T-helper 2 cell (primary cell): Measurements from ENCODE around the gene USH1C.

Source experiments
- DNase-seq, 5 experiments: peaks; one replicate each; pipeline versions ENCODE4 v3.0.0 to v3.0.0-alpha.2; 2012 to 2022

USH1C gene

GRCh38 chr11:17498058-17498457, 46.2 kb downstream of the USH1C start:
- no peak for DNase-seq

DNA sequence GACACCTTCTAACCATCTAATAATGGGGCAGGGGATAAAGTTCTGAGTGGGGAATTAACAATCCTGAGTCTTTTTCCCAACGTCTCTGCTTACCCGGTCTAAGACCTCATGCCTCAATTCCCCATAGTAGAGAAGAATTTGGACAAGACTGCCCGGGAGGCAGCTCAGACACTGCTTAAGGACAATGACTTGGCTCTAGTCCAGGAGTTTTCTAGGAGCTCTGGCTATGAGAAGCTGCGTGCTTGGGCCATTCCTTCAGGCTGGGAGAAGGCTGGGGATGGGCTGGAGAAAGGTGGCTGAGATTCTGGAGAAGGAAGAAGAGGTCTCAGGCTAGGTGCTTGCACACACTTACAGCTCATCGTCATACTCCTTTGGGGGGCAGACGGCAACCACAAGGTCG, 47.8 kb downstream of the USH1C start:
- no peak for DNase-seq

GRCh38 chr11:17494019-17494418, 50.2 kb downstream of the USH1C start:
- DNase-seq: no peak

GRCh38 chr11:17490938-17491337, 53.3 kb downstream of the USH1C start:
- no peak for DNase-seq

- DNase-seq: no peak
These were observed 54.0 kb downstream of the USH1C start for GRCh38 chr11:17490232-17490631.

- no peak for DNase-seq
These were observed 54.5 kb downstream of the USH1C start for GRCh38 chr11:17489751-17490150.

GRCh38 chr11:17488563-17488962, 55.7 kb downstream of the USH1C start:
- DNase-seq: no peak

- DNase-seq: no peak
These were observed 57.6 kb downstream of the USH1C start for GRCh38 chr11:17486646-17487045.

- no peak for DNase-seq
These were observed 60.7 kb downstream of the USH1C start for GRCh38 chr11:17483505-17483904.

- no peak for DNase-seq
These were observed 62.3 kb downstream of the USH1C start for GRCh38 chr11:17481905-17482304.

DNA sequence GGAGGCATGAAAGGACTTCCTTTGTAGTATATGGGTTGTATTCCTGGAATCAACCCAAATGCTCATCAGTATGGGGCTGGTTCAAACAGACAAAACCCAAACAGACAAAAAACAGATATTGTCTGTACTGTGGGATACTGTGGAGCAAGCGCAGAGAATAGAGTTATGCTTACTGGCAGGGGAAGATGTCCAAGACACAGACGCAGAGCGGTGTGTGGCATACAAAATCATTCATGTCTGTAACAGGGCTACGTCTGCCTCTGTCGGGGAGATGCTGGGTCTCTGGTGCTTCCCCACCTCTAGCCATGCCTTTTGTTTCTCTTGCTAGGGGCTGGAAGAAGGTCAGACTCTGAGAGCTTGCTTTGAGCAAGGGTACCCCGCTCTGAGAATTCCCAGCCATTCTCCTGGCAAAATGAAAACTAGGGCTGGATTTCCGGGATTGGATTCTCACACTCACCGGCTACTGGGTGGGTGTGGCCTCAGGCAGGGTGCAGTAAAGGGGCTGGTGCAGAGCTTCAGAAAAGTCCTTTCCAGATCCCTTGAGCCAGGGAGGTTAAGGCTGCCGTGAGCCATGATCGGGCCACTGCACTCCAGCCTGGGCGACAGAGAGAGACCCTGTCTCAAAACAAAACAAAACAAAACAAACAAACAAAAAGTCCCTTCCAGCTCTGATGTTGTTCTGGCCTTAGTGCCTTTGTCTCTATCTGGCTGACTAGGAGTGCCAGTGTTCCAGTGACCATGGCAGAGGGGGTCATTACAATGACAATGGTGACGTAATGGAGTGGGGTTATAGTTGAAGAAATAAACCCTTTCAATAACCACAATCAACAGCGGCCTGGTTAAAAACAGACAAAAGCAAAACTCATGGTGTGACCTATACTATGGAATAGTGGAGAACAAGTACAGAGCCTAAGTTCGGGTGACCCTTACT, 64.7 kb downstream of the USH1C start:
- no peak for DNase-seq

DNA sequence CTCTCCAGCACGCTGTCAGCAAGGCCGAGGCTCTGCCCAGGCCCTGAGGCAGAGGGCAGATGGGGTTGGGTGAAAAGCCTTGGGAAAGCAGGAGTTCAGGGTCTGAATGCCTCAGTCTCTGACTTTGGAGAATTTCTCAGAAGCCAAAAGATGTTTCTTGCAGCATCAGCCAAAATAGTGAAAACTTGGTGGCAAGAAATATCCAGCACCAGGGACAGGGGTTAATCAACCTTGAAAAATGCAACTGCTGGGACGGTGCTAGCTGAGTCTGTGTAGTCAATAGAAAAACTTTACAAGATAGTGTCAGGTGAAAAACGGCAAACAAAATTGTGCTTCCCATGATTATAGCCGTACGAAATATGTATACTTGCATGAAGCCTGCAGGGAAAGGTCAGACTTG, 66.1 kb downstream of the USH1C start:
- DNase-seq: no peak

DNA sequence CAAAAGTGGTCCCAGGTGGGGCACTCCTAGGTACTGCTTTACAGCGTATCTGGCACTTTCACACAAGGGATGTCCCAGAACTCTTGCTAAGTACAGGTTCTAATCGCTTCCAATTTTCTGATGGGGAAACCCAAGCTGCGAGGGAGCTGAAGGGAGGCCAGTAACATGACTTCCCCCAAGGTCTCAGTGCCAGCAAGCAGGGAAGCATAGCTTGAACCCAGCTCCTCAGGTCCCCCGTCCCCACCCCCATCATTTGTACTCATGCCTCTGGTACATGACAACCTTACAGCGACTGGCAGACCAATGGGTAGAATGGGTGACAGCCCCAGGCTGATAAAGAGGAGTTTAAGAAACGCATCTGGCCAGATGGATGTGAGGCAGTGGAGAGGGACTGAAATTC, 66.9 kb downstream of the USH1C start:
- no peak for DNase-seq

DNA sequence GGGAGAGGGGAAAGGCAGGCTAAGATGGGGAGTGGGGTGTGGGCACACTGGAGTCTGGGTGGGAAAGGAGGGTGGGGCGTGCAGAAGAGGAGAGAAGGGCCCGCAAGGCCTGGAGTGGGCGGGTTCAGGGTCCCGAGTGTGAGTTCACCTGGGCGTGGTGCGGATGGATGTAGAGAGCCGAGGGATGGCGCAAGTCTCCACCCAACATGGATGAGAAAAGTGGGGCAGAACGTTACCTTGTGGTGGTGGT, 67.2 kb downstream of the USH1C start:
- no peak for DNase-seq

DNA sequence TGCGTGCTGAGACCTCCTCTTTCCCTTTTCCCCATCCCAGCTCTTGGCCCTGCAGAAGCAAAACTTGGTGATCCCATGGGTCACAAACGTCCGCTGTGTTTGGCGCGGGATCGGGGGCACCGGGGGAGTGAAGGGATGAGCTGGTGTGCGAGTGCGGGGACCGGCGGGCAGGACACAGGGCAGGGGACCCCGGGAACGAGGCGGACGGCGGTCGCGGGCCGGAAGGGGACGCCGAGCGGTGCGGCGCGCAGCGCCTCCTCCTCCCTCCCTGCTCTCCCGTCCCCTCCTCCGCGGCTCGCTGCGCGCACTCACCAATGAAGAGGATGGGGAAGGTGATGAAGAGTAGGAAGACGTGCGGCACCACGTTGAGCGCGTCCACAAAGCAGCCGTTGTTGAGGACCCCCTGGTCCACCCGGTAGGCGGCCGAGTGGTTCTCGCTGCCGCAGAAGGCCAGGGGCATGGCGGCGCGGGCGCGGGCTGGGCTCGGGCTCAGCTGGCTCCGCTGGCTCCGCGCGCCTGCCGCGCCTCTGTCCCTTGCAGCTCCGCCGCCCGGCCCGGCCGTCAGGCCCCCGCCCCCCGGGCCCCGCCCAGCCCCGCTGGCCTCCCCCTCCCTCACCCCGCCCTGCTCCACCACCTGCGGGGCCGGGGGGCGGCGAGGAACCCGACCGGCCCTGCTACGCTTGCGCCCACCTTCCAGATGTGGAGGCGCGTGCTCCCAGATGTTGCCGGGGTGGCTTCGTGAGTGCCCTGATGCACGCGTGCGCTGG, 67.7 kb downstream of the USH1C start, which contains the start of gene ABCC8:
Gene ABCC8, minus strand, starts transcription at position 529 of the 767 bp plus-strand sequence. Its CDS starts 69 bp downstream, at position 460.
- peak in 1 of 5 experiments; percentile 19 for DNase-seq

GRCh38 chr11:17475666-17476316, 68.4 kb downstream of the USH1C start:
- DNase-seq: no peak

DNA sequence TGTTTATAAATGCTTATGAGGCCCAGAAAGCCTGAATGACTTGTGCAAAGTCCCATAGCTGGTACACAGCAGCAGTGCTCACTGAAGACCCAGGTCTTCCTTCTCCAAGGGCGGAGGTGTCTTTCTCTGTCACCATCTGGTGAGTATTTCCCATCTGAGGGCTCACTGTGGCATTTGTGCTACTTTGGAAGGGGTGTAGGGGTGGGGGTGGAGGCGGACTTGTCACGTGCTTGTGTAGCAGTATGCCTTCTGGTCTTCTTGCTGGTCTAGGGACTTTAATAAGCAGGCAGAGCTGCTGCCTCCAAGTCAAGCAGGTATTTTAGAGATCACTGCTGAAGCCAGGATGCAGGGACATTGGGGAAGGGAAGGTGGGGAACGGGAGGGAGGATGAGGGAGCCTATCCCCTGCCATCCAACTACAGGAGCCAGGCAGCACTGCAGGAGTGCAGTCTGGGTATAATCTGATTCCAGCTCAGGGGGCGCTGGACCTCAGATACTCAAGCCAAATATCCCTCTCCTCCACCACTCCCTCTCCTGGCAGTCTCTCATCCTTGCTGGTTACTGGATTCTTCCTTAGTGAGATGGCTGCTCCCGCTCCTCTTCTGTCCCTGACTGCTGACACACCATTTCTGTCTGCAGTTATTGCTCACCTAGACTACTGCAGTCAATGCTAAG, 71.0 kb downstream of the USH1C start:
- no peak for DNase-seq

DNA sequence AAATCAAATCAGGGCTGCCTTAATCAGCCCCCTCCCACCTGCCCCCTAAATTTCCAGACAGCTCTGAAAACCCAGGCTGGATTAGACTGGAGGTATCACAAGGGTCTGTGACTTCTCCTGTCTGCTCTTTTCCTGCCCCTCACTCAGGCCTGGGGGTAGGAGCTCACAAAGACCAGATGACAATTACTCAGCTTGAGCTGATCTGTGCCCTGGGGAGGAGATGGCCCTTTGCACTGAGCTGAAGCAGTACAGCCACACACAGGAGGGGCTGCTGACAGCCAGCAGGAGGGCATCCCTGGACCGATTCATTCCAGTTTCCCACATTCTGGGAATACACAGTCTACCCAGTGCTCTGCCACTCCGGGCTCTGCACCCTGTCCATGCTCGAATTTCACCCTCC, 71.7 kb downstream of the USH1C start:
- DNase-seq: no peak

DNA sequence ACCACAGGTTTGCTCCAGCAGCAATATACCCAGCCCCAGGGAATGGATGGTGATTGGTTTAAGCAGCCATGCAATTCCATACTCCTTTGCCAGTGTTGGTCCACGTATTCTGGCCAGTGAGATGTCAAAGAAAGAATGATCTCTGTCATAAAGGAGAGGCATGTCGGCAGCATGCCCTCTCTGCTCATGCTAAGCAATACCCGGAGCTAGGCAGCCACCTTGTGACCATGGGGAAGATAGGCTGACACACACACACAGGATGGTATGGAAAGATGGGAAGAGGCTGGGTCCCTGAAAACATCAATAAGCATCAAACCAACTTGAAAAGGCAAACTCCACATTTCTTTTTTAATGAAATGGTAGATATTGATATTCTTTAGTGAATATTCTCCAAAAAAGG, 72.7 kb downstream of the USH1C start:
- DNase-seq: no peak

DNA sequence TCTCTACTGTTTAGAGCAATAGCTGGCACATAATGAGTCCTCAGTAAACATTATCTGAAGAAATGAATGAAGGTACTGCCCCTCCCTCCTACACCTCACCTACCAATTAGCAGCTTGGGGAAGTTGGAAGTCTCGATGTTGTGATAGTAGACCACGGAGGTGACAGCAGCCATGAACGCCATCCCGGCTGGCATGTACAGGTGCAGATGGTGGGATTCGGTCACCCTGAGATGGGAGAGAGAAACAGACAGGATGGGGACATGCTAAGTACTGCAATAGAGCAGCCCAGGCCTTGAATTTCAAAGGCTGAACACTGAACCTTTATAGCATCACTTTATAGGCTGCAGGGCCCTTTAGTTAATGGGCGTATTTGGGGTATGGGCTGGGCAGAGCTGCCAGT, 74.2 kb downstream of the USH1C start:
- DNase-seq: no peak

DNA sequence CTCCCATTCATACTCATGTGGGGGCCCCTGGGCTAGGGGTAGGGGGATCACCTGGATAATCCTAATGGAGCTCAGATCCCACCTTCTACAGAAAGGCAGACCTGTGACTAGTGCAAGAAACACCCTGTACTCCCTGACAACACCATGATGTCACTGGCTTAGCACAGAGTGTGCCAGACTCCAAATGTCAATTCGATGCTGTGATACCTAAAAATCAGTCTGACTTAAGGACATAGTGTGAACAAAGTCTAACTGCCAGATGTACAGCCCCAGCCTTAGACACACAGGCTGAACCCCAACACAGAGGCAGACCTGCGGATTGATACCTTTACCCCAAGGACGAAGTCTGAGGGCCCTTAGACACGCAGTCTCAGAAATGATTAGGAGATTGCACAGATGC, 76.1 kb downstream of the USH1C start:
- no peak for DNase-seq

DNA sequence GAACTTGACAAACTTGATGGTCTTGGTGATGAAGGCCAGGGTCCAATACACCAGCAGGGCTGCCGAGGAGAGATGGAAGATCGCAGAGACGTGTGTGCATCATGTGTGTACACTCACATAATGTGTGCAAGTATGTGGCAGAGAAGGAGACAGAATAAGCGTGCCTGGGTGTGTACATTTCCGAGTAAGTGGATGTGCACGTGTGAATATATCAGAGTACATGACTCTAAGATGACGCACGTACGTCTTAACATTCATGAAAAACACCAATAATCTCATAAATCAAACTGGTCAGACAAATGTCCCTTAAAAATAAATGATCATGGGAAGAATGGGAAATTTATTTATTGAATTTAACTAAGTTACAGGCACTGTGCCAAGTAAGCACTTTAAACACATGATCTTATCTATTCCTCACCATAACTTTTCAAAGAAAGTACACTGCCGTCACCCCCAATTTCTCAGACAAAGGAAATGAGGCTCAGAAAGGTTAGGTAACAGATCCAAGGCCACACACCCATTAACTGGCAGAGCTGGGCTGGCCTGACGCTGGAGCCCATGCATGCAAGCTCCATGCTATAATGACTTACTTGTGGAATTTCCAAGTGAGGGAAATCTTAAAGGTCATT, 80.6 kb downstream of the USH1C start:
- DNase-seq: peak in 1 of 5 experiments; percentile 36

DNA sequence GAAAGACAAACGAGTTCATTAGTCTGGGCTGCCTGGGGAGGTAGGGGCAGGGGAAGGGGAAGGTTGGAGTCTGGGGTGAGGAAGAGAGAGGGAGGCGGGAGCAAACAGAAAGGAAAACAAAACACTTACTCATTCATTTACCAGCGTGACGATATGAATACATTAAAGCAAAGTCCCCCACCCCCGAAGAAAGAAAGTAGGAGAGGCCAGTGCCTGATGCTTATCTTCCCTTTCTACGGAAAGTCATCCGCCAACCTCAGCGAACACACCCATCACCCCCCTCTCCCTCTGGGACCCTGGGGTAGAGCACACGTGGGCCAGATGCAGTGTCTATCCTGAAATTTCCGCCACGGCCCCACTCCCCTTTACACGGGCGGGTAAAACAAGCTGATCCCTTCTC, 81.3 kb downstream of the USH1C start:
- peak in 1 of 5 experiments; percentile 63 for DNase-seq
